IPS-18a (cell line): ENCODE measurements around the gene UMODL1.

Experiments used
- H3K27ac ChIP-seq: one replicate; pipeline ENCODE4 v1.5.1; 2013; ENCODE audit warnings: low read length
- H3K27me3 ChIP-seq: one replicate; pipeline ENCODE4 v1.6.1; 2013; ENCODE audit warnings: mild to moderate bottlenecking, low read length; ENCODE audit not compliant: control insufficient read depth, insufficient read depth
- H3K36me3 ChIP-seq: one replicate; pipeline ENCODE4 v1.6.1; 2013; ENCODE audit warnings: low read depth, low read length; ENCODE audit not compliant: control insufficient read depth
- H3K4me1 ChIP-seq: one replicate; pipeline ENCODE4 v1.6.1; 2013; ENCODE audit warnings: low read depth, low read length; ENCODE audit not compliant: control insufficient read depth
- H3K4me3 ChIP-seq: one replicate; pipeline ENCODE4 v1.5.1; 2013; ENCODE audit warnings: low read length
- H3K9ac ChIP-seq: one replicate; pipeline ENCODE4 v1.6.1; 2013; ENCODE audit warnings: mild to moderate bottlenecking, low read length, moderate library complexity
- H3K9me3 ChIP-seq: one replicate; pipeline ENCODE4 v1.6.1; 2013; ENCODE audit warnings: low read depth, low read length; ENCODE audit not compliant: control insufficient read depth

The UMODL1 gene

DNA sequence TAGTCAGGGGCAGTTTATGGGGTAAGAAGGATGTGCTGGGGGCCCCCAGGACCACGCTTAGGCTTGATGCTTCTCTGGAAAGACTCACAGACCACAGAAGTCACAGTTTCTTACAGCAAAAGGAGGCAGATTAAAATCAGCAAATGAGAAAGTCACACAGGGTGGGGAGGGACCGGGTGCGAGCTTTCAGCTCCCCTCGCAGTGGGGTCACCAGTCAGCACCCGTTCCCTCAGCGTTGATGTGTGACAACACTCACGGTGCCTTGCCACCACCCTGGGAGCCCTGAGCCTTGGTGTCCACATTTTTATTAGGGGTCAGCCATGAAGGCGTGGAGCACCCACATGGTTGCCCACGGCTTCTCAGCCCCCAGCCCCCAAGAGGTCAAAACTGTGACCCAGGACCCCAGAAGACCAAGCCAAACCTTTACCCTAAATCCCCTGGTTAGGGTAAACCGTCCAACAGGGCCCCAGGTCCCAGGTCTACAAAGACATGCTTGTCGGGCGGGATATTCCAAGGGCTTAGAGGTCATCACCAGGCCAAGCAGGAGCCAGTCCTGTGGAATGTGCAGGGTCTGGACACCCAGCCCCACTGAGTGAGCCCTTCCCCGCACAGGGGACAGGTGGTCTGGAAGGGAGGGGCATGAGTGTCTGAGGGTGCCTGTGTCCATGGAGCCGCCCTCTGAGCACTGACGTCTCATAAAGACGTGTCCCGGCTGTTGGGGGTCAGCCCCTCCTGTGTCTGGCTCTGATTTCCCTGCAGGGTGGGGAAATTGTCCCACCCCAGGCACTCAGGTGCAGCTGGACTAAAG, 83.3 kb downstream of the UMODL1 start:
- Histone ChIP-seq H3K36me3 (no peaks in the 10 kb centered on the region), H3K9ac (no peak overlapping the region), H3K27me3 (no peaks in the 10 kb centered on the region)

GRCh38 chr21:42155045-42155855, 84.1 kb downstream of the UMODL1 start:
- H3K27ac ChIP-seq = no peak overlapping the region
- H3K4me3 ChIP-seq = no peak overlapping the region
- H3K9ac ChIP-seq = no peak overlapping the region
- no peaks in the 10 kb centered on the region for H3K4me1 ChIP-seq
- no peaks in the 10 kb centered on the region for H3K27me3 ChIP-seq
- no peaks in the 10 kb centered on the region for H3K9me3 ChIP-seq
- no peaks in the 10 kb centered on the region for H3K36me3 ChIP-seq

More for the DNA sequence above, 83.3 kb downstream of the UMODL1 start:
- Histone ChIP-seq H3K4me1 (no peaks in the 10 kb centered on the region), H3K9me3 (no peaks in the 10 kb centered on the region), H3K27ac (no peak overlapping the region), H3K4me3 (no peak overlapping the region)

DNA sequence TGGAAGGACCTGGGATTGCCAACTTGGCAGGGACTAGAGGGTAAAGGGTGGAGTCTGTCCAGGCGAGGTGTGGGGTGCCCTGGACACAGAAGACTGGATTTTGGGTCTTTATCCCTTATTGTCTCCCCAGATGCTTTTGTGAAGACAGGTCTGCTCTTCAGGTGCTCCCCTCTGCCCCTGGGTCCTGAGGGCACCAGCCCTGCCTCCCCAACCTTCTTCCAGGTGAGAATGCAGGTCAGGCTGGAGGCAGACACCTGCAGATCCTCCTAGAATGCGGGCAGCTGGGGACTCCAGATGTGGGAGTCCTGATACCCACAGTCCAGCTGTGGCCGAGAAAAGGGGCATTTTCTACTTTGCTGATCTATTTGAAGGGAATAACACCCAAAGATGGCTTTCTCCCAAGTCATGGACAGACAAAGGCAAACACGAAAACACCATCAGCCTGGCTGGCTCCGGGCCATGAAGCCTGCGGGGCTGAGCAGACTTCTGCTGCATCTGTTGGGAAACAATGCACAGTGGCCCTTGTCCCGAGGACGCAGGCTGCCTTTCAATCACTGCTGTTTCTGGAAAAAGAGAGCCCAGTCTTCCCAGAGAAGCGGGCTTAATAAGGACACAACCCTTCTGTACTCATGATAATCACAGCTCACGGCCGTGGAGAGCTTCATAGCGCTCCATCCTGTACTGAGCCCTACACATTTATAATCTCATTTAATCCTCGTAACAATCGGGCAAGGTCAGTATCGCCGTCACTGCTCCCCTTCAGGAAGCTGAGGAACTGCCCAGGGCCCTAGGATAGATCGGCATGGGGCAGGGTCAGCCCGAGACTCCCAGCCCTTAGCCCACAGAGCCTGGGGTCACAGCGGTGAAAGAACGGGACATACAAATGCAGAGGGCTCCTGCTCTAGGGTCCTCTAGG, 85.8 kb downstream of the UMODL1 start:
- no peak overlapping the region for H3K27ac ChIP-seq
- H3K9ac ChIP-seq = no peak overlapping the region
- peaks cover 4% of the 10 kb centered on the region for H3K4me1 ChIP-seq
- no peaks in the 10 kb centered on the region for H3K36me3 ChIP-seq
- H3K9me3 ChIP-seq = no peaks in the 10 kb centered on the region
- no peaks in the 10 kb centered on the region for H3K27me3 ChIP-seq
- H3K4me3 ChIP-seq = no peak overlapping the region

GRCh38 chr21:42157606-42158310, 86.6 kb downstream of the UMODL1 start:
- Histone ChIP-seq H3K36me3 (no peaks in the 10 kb centered on the region), H3K9ac (no peak overlapping the region), H3K9me3 (no peaks in the 10 kb centered on the region), H3K27me3 (no peaks in the 10 kb centered on the region), H3K4me1 (peaks cover 4% of the 10 kb centered on the region), H3K4me3 (no peak overlapping the region), H3K27ac (no peak overlapping the region)

DNA sequence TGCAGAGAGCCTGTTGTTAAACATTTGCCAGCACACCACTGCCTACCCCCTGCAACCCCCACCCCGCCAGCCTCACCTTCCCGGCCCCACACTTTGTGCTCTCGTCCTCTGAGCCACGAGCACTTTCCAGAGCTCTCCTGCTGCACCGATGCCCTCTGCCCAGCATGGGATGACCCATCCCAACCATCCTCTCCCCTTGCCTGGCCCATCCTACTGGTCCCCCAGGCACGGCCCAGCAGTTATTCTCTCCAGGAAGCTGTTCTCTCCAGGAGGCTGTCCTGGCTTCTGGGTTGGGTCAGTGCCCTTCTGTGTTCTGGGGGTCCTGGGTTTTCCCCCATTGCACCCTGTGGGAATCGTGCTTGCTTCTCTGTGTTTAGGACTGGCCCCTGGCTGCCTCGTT, 87.7 kb downstream of the UMODL1 start:
- no peaks in the 10 kb centered on the region for H3K27me3 ChIP-seq
- H3K27ac ChIP-seq = no peak overlapping the region
- no peaks in the 10 kb centered on the region for H3K9me3 ChIP-seq
- no peaks in the 10 kb centered on the region for H3K36me3 ChIP-seq
- no peak overlapping the region for H3K4me3 ChIP-seq
- H3K9ac ChIP-seq = no peak overlapping the region
- peaks cover 4% of the 10 kb centered on the region for H3K4me1 ChIP-seq

- no peaks in the 10 kb centered on the region for H3K36me3 ChIP-seq
Observed at GRCh38 chr21:42159560-42160110, 88.5 kb downstream of the UMODL1 start.

GRCh38 chr21:42160111-42160721, 89.1 kb downstream of the UMODL1 start:
- Histone ChIP-seq H3K27me3 (no peaks in the 10 kb centered on the region), H3K27ac (no peak overlapping the region), H3K4me1 (peaks cover 4% of the 10 kb centered on the region), H3K9ac (no peak overlapping the region), H3K9me3 (no peaks in the 10 kb centered on the region), H3K36me3 (no peaks in the 10 kb centered on the region), H3K4me3 (no peak overlapping the region)

More at GRCh38 chr21:42159560-42160110, 88.5 kb downstream of the UMODL1 start:
- Histone ChIP-seq H3K27me3 (no peaks in the 10 kb centered on the region), H3K4me1 (peaks cover 4% of the 10 kb centered on the region), H3K4me3 (no peak overlapping the region), H3K27ac (no peak overlapping the region), H3K9ac (no peak overlapping the region), H3K9me3 (no peaks in the 10 kb centered on the region)

GRCh38 chr21:42160765-42161164, 89.6 kb downstream of the UMODL1 start:
- no peak overlapping the region for H3K9ac ChIP-seq
- no peaks in the 10 kb centered on the region for H3K36me3 ChIP-seq
- no peak overlapping the region for H3K27ac ChIP-seq
- no peak overlapping the region for H3K4me3 ChIP-seq
- no peaks in the 10 kb centered on the region for H3K27me3 ChIP-seq
- peaks cover 4% of the 10 kb centered on the region for H3K4me1 ChIP-seq
- no peaks in the 10 kb centered on the region for H3K9me3 ChIP-seq

DNA sequence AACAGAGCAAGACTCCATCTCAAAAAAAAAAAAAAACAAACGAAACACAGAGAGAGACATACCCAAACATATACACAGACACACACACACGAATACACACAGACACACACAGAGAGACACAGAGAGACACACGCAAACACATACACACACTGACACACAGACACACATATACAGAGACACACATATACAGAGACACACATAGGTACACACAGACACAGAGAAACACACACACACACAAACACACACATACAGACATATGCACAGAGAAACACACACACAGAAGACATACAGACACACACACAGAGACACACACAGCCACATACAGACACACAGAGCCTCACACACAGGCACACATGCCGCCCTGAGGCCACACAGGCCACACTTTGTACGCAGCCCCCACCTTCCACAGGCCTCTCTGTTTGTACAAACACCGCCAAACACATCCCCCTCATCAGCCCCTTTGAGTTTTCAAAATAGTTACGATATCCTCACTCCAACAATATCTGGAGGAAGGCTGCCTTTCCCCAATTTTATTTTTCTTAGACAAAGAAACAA, 90.4 kb downstream of the UMODL1 start:
- H3K27ac ChIP-seq = no peak overlapping the region
- no peak overlapping the region for H3K4me3 ChIP-seq
- no peak overlapping the region for H3K9ac ChIP-seq
- H3K36me3 ChIP-seq = no peaks in the 10 kb centered on the region
- H3K27me3 ChIP-seq = no peaks in the 10 kb centered on the region
- peaks cover 4% of the 10 kb centered on the region for H3K4me1 ChIP-seq
- H3K9me3 ChIP-seq = no peaks in the 10 kb centered on the region

- H3K4me3 ChIP-seq = no peak overlapping the region
- no peaks in the 10 kb centered on the region for H3K27me3 ChIP-seq
- no peaks in the 10 kb centered on the region for H3K9me3 ChIP-seq
- H3K4me1 ChIP-seq = peaks cover 4% of the 10 kb centered on the region
- no peaks in the 10 kb centered on the region for H3K36me3 ChIP-seq
- H3K9ac ChIP-seq = no peak overlapping the region
- no peak overlapping the region for H3K27ac ChIP-seq
Observed at GRCh38 chr21:42161956-42162681, 91.0 kb downstream of the UMODL1 start.
